Activated CD8-positive, alpha-beta memory T cell treated with anti-CD3 and anti-CD28 coated beads, Interleukin-2, amount 50 U/mL, for 24 hours (primary cell): Measurements from ENCODE around the gene DACT3.

Experiments used
- DNase-seq: peaks from one replicate; pipeline ENCODE4 v3.0.0-alpha.2; 2020; ENCODE audit errors: extremely low read depth

DACT3 gene

GRCh38 chr19:46611776-46612175 lies 49.2 kb downstream of the DACT3 start:
- DNase-seq, result no peak

- DNase-seq, result no peak
These were observed 49.9 kb downstream of the DACT3 start for GRCh38 chr19:46610851-46611770.

- DNase-seq, result no peak
These were observed 50.6 kb downstream of the DACT3 start for GRCh38 chr19:46610413-46610775.

GRCh38 chr19:46609511-46610412 lies 51.2 kb downstream of the DACT3 start:
- DNase-seq, result no peak

- no peak for DNase-seq
These were observed 52.2 kb downstream of the DACT3 start for GRCh38 chr19:46608581-46609345.

GRCh38 chr19:46608178-46608577 lies 52.8 kb downstream of the DACT3 start:
- DNase-seq, result no peak

- no peak for DNase-seq
These were observed 53.5 kb downstream of the DACT3 start for GRCh38 chr19:46607448-46607841.

GRCh38 chr19:46606681-46607447 lies 54.1 kb downstream of the DACT3 start:
- no peak for DNase-seq

GRCh38 chr19:46606019-46606418 lies 55.0 kb downstream of the DACT3 start:
- no peak for DNase-seq

GRCh38 chr19:46605356-46605821 lies 55.6 kb downstream of the DACT3 start:
- DNase-seq, result no peak

- DNase-seq, result no peak
These were observed 56.1 kb downstream of the DACT3 start for GRCh38 chr19:46604781-46605355.

- no peak for DNase-seq
These were observed 57.2 kb downstream of the DACT3 start for GRCh38 chr19:46603752-46604231.

- no peak for DNase-seq
These were observed 57.8 kb downstream of the DACT3 start for GRCh38 chr19:46603195-46603637.

GRCh38 chr19:46602392-46603194 lies 58.4 kb downstream of the DACT3 start:
- no peak for DNase-seq

GRCh38 chr19:46601318-46602224 lies 59.4 kb downstream of the DACT3 start, which contains the start of gene CALM3:
Gene CALM3 (plus strand): TSS chr19:46601330. CDS start chr19:46601435, 105 bp downstream.
- DNase-seq, result no peak

- peak; percentile 93 for DNase-seq
These were observed 60.3 kb downstream of the DACT3 start for GRCh38 chr19:46600384-46601317.

GRCh38 chr19:46599716-46600373 lies 61.1 kb downstream of the DACT3 start:
- no peak for DNase-seq
